Hematopoietic multipotent progenitor cell treated with erythropoietin and hydrocortisone succinate and interleukin-3 and kit ligand, for 17 days (in vitro differentiated cells): ENCODE results near the gene OBI1.

Experiments used
- DNase-seq: peaks from one replicate; pipeline ENCODE4 v3.0.0-alpha.2; 2015; ENCODE audit warnings: low spot score

The OBI1 gene

DNA sequence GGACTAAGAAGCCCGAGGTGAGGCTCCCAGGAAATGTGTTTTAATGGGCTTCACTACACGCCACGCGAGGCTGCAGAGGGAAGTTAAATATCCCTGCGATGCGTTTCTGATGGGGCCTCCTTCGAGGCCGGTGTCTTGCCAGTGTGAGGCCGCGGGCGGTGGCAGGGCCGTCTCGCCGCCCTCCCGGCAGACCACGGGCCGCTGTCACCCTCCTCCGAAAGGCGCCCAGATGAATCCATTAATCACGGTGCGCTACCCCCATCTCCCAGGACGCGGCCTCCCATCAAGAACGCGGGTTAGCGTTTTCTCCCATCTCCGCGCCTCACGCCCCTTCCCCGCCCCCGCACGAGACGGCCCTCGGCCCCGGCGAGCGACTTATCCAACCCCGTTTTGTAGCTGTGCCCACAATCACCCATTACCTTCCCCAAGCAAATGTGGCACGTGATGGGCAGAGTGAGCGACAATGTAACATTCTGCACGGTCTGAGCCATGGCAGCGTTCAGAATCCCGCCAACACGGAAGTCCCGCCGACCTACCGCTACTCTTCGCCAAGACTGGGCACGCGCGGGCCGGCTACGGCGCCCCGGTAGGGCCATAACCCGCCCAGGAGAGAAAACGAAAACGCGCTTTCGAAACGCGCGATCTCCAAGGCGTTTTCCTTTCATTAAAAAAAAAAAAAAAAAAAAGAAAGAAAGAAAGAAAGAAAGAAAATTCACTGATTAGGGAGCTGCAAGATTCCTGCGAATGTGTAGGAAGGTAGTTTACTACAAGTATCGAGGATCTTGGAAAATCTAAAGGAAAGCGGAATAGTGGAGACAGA lies at the start of gene OBI1:
TSS of gene OBI1 (minus strand) at position 526 of the 820 bp plus-strand sequence. CDS start at position 491, 35 bp downstream.
- DNase-seq: peak; percentile 74

- DNase-seq: no peak
Measured at GRCh38 chr13:78701383-78701782, 42.4 kb upstream of the OBI1 start.

DNA sequence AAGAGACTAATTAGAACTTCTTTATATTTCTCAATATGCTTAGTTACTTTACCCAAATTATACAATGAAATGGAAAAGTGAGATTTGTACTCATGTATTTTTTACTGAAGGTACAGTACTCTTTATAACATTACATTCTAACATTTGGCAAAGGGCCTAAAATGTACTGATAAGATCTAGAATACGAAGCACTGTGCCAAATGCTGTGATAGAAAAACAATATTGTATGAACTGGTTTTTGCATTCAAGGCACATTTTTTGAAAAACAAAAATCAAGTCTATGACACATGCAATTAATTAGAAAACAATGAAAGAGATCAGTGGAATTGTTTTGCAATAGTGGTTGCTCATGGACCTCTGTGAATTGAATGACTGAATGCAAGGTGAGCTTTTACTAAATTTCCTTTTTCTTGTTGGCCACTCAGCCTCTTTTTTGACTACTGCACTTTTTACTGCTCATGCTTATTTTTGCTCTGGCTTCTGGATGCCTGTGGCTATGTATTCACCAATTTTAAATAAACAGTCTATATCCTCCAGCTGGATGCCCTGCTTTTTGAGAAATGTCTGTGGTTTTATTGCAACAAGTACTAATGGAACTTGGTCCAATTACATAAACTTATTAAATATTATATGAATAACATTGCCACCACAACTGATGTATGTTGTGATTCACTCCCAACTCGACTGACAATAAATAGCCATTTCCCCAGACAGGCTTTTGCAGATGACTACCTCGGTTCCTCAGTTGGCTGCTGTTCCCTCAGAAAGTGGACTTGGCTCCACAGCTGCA lies 41.4 kb upstream of the OBI1 start:
- DNase-seq: no peak

GRCh38 chr13:78689011-78689410 lies 30.1 kb upstream of the OBI1 start:
- no peak for DNase-seq

DNA sequence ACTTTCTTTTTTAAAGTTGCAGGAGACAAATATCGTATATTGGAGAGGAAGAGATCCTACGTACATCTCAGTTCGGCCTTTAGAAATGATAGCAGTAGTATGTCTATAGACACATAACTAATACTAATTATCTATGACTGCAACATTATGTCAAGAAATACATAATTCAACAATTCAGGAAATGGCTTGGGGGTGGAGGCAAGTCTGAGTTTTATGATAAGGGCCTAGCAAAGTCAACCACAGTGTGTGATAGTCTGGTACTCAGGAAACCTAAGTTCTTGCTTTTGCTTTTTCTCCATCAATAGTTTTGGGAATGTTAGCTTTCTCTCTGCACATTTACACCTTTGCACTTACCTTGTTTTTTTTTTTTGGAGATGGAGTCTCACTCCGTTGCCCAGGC lies 27.5 kb upstream of the OBI1 start:
- no peak for DNase-seq

DNA sequence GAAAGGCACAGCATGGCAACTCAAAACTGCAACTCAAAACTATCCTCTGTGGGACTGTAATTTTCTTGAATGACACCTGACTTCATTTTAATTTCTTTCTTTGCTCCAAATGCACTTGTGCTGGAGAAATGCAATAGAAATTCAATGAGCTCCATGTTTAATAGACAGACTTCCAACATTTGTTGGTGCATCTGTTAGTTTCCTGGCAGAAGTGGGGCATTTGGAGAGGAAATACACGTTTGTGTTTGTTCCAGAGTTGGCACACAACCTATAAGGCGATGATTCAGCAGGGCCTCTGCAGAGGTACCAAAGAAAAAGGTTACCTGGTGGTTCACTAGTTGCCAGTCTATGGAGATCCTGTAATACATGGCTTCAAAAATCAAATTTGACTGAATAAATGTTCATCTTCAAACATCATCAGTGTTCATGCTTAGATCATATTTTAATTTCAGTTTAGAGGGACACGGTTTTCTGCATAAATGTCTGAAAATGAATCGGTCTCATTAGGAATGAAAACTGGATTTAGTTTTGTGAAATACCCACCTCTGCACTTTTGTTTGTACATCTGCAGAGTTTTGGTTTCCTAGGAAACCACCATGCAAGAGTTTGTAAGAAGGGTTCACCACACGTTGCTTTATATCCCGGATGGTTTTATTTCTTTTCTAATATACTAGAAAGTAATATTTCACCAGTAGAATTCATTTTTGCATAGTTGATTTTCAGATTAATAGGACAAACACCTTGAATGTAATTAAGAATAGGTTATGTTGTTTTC lies 21.8 kb upstream of the OBI1 start:
- DNase-seq: no peak

GRCh38 chr13:78680115-78680561 lies 21.2 kb upstream of the OBI1 start:
- no peak for DNase-seq

DNA sequence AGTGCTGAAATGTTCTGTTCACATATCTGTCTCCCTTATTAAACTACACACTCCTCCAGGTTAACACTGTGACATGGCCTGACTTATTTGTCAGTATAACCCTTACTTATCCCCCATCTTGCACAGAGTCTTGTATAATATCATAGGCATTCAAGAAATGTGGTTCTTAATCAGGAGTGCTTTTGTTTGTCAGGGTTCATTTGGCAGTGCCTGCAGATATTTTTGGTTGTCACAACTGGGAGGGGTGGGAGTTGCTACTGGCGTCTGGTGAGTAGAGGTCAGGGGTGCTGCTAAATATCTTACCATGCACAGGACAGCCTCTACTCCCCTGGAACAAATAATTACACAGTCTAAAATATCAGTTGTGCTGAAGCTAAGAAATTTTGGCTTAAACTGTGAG lies 20.4 kb upstream of the OBI1 start:
- DNase-seq: no peak

- DNase-seq: no peak
Measured at GRCh38 chr13:78675112-78675511, 16.2 kb upstream of the OBI1 start.

GRCh38 chr13:78674638-78675037 lies 15.7 kb upstream of the OBI1 start:
- no peak for DNase-seq

GRCh38 chr13:78662467-78662866 lies 3.5 kb upstream of the OBI1 start:
- DNase-seq: no peak

DNA sequence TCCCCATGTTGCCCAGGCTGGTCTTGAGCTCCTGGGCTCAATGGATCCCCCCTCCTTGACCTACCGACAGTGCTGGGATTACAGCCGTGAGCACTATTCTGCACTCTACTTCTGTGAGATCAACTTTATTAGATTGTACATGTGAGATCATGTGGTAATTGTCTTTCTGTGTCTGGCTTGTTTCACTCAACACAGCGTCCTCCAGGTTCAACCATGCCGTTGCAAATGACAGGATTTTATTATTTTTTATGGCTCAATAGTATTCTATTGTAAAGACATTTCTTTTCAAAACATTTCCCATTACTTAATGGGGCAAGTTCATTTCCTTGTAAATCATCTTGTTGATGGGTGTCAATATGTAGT lies 1.5 kb upstream of the OBI1 start:
- no peak for DNase-seq

DNA sequence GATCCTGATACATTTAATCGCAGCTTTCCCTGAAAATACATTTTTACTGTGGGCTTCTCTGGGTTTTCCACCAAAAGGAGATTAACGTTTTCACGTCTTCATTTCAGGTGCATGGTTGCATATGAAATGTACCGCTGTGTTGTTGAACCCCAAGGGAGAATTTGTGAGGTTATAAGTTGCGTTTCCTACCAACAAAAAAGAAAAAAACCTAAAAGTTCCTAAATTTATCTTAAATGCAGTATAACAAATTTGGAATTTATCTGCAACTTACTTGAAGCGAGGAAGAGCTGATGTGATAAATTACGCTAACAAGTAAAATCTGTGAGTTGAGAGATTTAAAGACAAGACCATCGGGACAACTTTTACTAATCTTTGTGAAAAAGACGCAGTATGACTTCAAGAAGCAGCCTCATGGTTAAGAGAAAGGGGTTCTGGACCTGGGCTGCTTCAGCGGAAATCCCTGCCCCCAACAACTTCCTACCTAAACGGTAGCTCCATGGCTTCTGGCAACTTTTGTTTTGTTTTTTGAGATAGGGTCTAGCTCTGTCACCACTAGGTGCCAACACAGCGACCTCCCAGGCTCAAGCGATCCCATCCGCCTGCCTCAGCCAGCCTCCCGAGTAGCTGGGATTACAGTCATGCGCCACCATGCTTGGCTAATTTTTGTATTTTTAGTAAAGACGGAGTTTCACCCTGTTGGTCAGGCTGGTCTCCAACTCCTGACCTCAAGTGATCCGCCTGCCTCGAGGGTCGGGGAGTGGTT lies 958 bp upstream of the OBI1 start:
- no peak for DNase-seq

GRCh38 chr13:78659450-78659730 lies 435 bp upstream of the OBI1 start:
- no peak for DNase-seq

DNA sequence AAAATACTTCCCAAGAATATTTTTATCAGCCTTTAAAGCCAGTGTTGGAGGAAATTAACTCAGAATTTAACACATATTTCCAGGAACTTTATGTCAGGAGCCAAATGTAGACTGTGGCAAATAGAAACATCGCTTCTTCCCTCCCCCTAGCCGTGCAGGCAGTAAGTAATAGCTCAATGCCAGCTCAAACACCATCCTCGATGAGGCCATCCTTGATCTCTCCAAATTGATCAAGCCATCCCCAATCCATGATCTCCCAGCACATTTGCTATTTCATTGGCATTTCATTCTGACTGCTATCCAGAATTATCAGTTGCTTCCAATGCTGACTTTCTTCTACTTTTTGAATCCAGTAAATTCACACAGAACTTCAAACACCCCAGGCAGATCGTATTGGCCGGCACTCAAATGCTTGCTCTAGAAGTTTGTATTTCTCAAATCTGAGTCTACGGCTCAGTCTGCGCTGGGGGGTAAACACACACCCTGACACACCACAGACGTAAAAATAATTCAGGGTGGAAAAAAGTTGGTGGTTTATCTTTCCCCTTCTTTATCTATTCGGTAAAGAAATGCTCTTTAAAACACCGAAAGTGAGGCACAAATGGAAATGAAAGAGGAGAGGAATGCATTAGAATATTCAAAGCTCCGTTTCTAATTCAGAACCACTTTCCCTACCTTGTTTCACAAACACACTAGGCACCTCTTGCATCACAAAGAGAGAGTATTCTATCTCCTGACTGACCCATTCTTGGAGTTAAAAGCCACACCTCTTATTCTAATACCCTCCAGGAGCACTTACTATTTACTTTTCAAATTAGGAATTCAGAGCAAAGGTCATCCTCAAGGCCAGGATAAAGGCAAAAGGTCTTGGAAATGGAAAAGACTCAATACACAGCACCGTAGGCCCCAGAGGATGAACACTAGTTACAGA lies 991 bp downstream of the OBI1 start:
- peak; percentile 20 for DNase-seq

GRCh38 chr13:78655906-78656305 lies 3.0 kb downstream of the OBI1 start:
- DNase-seq: no peak

- no peak for DNase-seq
Measured at GRCh38 chr13:78655007-78655406, 3.9 kb downstream of the OBI1 start.

- DNase-seq: no peak
Measured at GRCh38 chr13:78652651-78653050, 6.3 kb downstream of the OBI1 start.

DNA sequence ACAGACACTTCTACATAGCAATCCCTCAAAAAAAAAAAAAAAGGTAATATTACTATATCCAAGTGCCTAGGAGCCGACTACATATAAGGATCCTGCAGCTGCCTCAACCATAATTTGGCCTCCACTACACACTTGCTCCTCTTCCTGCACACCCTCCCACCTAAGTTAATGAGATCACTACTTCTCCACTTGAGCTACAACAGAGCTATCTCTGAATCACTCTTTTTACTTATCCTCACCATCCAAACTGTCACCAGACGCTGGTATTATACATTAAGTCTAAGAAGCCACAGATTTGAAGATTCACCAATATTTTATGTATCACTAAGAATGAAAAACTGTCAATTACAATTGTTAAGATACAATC lies 8.3 kb downstream of the OBI1 start:
- no peak for DNase-seq

DNA sequence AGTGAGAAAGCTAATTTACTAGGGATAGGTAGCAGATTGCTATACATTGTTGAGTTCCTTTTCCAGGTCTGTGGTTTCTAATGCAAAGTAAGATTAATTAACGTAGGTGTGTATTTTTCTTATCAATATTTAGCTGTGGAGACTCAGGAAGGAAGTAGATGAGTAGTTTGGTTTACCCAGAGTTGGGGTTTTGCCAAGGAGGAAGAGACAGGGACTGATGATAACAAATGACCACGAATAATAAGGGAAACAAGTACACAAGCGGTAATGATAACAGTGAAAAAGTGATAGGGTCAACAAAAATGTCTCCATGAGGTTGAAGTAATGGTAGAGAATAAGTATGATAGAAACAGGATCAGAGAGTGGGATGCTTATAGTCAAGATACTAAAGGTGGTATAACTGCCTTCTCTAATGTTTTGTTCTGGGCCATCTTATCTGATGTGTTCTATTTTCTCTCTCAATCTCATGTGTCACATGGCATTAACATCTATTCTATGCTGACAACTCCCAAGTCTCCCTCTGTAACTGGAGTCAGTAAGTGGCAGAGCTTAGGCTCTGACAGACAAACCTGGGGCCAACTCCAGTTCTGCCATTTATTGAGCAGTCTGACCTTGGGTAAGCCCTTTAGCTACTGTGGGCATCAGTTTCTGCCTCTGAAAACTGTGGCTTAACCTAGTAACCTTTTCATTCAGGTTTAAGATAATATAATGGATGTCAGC lies 8.8 kb downstream of the OBI1 start:
- DNase-seq: no peak
